Hematopoietic multipotent progenitor cell treated with erythropoietin and hydrocortisone succinate and interleukin-3 and kit ligand, for 17 days (in vitro differentiated cells): ENCODE results near the gene DHRS7C.

Experiments used
- DNase-seq: peaks from one replicate; pipeline ENCODE4 v3.0.0-alpha.2; 2015; ENCODE audit warnings: low spot score

Gene DHRS7C

DNA sequence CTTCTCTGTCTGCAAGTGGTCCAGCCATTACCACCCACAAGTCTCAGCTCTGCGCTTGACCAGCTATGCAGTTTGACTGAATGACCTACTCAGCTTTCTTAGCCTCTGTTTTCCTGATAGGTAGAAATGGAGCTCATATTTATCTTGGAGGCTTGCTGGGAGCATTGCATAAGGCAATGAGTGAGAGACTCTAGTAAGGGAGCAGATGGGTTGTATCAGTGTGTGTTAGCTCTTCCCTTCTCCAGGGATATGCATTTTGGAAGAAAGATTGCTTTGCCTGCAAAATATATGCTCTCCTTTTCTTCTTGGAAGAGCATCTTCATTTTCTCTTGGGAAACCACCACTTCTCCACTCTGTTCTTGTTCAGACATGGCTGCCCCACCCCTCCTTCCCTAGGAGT, 26.1 kb downstream of the DHRS7C start:
- DNase-seq = no peak

DNA sequence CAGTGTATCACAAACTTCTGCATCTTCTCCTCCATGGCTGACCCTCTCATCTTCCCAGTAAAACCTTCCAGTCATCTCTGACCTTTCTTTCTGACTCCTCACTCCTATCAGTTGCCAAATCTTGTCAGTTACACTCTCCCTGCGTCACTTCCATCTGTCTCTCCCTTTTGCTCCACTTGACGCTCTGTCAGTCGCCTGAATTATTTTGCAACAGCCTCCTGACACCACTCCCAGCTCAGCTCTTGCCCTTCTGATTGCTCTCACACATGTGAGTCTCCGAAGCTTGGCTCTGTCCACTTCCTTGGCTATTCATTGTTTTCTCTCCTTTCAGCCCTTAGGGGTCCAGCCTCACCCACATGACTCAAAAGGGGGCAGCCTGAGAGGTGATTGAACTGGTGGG, 27.7 kb downstream of the DHRS7C start:
- no peak for DNase-seq

DNA sequence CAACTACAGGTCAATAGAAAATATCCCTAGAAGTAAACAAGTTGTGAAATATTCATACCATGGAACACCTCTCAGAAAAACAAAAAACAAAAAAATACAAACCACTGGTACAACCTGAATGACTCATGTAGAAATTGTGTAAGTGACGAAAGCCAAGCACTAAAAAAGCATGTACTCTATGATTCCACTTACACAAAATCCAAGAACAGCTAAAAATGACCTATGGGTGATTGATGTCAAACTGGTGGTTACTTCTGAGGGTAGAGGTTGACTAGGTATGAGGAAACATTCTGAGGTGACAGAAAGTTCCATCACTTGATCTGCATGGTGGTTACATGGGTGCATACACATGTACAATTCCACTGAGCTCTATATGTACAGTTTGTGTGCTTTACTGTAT, 31.1 kb downstream of the DHRS7C start:
- DNase-seq = no peak

DNA sequence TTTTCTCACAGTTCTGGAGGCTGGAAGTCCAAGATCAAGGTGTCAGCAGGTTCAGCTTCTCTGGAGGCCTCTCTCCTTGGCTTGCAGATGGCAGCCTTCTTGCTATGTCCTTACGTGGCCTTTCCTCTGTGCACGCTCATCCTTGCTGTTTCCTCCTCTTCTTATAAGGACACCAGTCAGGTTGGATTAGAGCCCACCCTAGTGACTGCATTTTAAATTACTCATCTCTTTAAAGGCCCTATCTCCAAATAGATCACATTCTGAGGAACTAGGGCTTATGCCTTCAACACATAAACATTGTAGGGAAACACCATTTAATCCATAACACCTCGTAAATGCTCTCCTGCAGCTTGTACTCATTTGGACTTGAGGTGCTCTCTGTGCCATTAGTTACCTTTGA, 36.3 kb downstream of the DHRS7C start:
- DNase-seq = no peak

DNA sequence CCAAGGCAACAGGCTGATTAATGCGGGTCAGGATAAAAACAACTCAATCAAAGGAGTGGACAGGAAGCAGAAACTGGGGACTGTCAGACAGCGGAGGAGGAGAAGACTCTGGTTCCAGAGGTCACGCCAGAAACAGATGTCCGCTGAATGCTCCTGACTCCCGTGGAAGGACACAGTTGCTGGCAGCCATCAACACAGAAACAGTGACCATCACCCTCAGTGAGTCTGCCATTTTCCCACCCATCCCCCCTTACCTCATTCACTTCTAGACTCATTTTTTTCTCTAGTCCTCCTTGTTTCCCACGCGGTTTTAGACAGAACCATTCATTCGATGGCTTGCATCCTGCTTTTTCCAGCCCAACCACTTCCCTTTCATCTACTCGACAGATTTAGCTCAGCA, 40.9 kb downstream of the DHRS7C start:
- no peak for DNase-seq

DNA sequence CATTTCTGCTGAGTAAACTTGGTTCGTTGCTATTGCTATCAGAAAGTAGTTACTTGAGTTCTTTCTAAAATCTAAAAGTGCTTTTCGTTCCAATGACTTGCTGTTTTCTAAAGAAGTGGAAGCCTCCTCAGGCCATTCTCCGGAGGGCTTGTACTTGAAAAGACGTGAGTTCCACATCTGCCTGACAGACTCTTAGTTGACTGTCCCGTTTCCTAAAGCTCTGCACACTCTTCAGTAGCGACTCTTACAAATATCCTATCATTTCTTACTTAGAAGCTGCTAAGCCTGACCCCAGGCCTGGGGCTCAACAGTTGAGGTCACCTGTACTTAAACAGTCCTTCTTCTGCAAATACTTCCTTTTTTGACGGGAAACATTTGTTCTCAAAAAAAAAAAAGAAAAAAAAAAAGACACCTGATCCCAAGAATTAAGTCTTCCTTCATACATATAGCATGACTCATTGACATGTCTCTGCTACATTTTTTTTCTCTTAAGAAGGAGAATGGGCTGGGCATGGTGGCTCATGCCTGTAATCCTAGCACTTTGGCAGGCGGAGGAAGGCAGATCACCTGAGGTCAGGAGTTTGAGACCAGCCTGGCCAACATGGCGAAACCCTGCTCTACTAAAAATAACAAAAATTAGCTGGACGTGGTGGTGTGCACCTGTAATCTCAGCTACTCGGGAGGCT, 61.5 kb downstream of the DHRS7C start:
- no peak for DNase-seq

DNA sequence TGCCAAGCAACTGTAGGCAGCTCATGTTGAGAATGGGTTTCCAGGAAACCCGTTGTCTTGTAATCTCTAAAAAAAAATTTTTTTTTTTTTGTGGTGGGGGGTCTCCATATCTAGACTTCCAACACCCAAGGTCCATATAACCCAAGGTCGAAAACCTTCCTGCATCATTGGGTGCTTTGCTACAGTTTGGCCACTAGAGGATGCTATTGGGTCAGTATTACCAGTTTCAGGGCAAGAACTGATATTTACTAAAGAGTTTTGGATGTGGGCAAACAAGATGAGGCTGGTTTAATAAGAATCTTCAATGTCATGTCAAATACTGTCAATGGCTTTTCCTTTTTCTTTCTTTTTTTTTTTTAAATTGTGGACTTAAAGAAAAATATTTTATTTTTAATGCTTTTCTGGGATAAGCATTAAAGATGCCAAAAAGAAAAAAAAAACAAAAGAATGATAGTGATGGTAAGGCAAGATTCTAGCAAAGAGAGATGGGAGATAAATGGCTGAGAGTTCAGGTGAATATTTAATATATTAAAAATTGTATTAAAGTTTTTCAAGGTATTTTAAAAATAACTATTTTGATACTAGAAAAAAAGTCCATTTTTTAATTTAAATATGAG, 62.2 kb downstream of the DHRS7C start:
- DNase-seq = peak; percentile 33

DNA sequence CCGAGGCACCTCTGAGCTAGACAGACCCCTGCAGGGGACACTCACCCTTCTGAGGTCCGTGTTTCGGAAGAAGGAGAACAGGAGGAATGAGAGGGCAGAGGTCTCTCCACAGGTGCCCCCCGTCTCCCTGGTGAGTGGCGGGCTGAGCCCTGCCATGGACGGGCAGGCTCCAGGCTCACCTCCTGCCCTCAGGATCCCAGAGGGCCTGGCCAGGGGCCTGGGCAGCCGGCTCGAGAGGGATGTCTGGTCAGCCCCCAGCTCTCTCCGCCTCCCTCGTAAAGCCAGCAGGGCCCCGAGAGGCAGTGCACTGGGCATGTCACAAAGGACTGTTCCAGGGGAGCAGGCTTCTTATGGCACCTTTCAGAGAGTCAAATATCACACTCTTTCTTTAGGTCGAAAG, 62.8 kb downstream of the DHRS7C start:
- DNase-seq = no peak

DNA sequence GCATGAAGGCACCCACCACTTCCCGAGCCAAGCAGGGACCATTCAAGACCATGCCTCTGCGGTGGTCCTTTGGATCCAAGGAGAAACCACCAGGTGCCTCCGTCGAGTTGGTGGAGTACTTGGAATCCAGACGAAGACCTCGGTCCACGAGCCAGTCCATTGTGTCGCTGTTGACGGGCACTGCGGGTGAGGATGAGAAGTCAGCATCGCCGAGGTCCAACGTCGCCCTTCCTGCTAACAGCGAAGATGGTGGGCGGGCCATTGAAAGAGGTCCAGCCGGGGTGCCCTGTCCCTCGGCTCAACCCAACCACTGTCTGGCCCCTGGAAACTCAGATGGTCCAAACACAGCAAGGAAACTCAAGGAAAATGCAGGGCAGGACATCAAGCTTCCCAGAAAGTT, 63.4 kb downstream of the DHRS7C start:
- no peak for DNase-seq

DNA sequence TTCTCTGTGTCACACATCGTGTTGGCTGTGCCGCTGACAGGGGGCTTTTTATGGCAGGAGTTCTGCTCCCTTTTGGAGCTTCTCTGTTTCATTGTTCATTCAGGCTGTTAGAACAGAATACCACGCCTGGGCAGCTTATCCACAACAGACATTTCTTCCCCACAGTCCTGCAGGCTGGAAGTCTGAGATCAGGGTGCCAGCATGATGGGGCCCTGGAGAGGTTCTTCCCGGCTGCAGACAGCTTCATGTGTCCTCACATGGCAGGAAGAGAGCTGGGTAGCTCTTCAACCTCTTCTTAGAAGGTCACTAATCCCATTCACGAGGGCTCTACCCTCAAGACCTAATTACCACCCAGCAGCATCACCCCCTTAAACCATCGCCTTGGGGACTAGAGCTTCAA, 65.1 kb downstream of the DHRS7C start:
- DNase-seq = no peak

DNA sequence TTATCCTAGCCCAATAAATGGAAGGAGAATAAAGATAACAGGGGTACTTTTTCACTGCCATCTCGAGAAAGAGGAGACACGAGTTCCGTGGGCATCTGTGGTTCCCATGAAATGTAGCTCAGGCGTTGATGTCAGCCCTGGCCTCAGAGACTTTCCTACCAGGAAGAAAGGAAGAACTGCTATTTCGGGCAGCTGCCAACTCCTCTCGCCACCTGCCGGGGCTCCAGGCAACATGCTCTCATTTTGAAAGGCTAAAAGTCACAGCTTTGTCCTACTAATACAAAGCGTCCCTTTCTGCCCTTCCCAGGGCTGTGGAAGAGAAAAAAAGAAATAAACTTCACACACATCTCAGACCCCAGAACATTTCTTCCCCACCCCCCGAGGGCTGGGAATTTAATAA, 65.8 kb downstream of the DHRS7C start:
- no peak for DNase-seq
